ENCODE data around the gene PTPRJ.
"Not testable (repeated sequence)": the region's sequence is repeated elsewhere in the genome, so short reads cannot be mapped to it uniquely, and the experiment has no call there.

Gene PTPRJ

GRCh38 chr11:47951504-47951903 is 28.9 kb upstream of the PTPRJ start:
- not testable (repeated sequence) for H3K9me3 ChIP-seq (ENCODE audit: control insufficient read depth, low read length); H3K18ac ChIP-seq (ENCODE audit: low read depth in 1 of 2, low read length in 2 of 2); H3K4me2 ChIP-seq (ENCODE audit: low read length, poor library complexity, severe bottlenecking); DNase-seq; H3K23ac ChIP-seq (ENCODE audit: low read length in 2 of 2); H3K14ac ChIP-seq (ENCODE audit: low read length in 2 of 2); H4K91ac ChIP-seq (ENCODE audit: low read length); H2BK120ac ChIP-seq (ENCODE audit: low read depth, low read length); H3K27me3 ChIP-seq (ENCODE audit: control insufficient read depth in 1 of 2, insufficient read depth in 1 of 2, low read length in 2 of 2); H3K4me3 ChIP-seq (ENCODE audit: insufficient read depth in 1 of 2, low read depth in 1 of 2, low read length in 2 of 2); H2AFZ ChIP-seq (ENCODE audit: low read depth, low read length); H2AK5ac ChIP-seq (ENCODE audit: low read length, severe bottlenecking); H3K9ac ChIP-seq (ENCODE audit: low read length); H2BK5ac ChIP-seq (ENCODE audit: low read depth, low read length, poor library complexity, severe bottlenecking); H3K27ac ChIP-seq (ENCODE audit: low read length, poor library complexity, severe bottlenecking); H3K79me1 ChIP-seq (replicated peaks; ENCODE audit: low read length, poor library complexity, severe bottlenecking); H3K36me3 ChIP-seq (ENCODE audit: control insufficient read depth in 1 of 2, insufficient read depth in 2 of 2, low read depth in 1 of 2, low read length in 2 of 2); H3K4ac ChIP-seq (ENCODE audit: low read depth in 1 of 2, low read length in 2 of 2); H2BK12ac ChIP-seq (ENCODE audit: low read length in 2 of 2); H2BK15ac ChIP-seq (ENCODE audit: low read depth, poor library complexity, severe bottlenecking); H3K4me1 ChIP-seq (ENCODE audit: control insufficient read depth, insufficient read depth, low read depth, low read length); H4K8ac ChIP-seq (ENCODE audit: low read length)
- WGBS, result 99% methylated on average over 12 of the region's 12 CpGs

- DNase-seq, result no peak
- 86% methylated on average over 4 of the region's 4 CpGs for WGBS
- H3K4me2 ChIP-seq (ENCODE audit: low read length, poor library complexity, severe bottlenecking), result no peak overlapping the region
- no peak overlapping the region for H3K4me3 ChIP-seq (ENCODE audit: insufficient read depth in 1 of 2, low read depth in 1 of 2, low read length in 2 of 2)
- H3K9me3 ChIP-seq (ENCODE audit: control insufficient read depth, low read length), result no peaks in the 10 kb centered on the region
- no peak overlapping the region for H3K9ac ChIP-seq (ENCODE audit: low read length)
- H3K4ac ChIP-seq (ENCODE audit: low read depth in 1 of 2, low read length in 2 of 2), result no peak overlapping the region
- no peak overlapping the region for H3K23ac ChIP-seq (ENCODE audit: low read length in 2 of 2)
- H2BK120ac ChIP-seq (ENCODE audit: low read depth, low read length), result no peak overlapping the region
- no peak overlapping the region for H4K91ac ChIP-seq (ENCODE audit: low read length)
- H2AK5ac ChIP-seq (ENCODE audit: low read length, severe bottlenecking), result no peak overlapping the region
- no peak overlapping the region for H4K8ac ChIP-seq (ENCODE audit: low read length)
- H3K27me3 ChIP-seq (ENCODE audit: control insufficient read depth in 1 of 2, insufficient read depth in 1 of 2, low read length in 2 of 2), result no peaks in the 10 kb centered on the region
- no peak overlapping the region for H3K18ac ChIP-seq (ENCODE audit: low read depth in 1 of 2, low read length in 2 of 2)
- H2BK12ac ChIP-seq (ENCODE audit: low read length in 2 of 2), result no peak overlapping the region
- no peak overlapping the region for H2BK5ac ChIP-seq (ENCODE audit: low read depth, low read length, poor library complexity, severe bottlenecking)
- no peak overlapping the region for H3K27ac ChIP-seq (ENCODE audit: low read length, poor library complexity, severe bottlenecking)
- H3K4me1 ChIP-seq (ENCODE audit: control insufficient read depth, insufficient read depth, low read depth, low read length), result no peaks in the 10 kb centered on the region
- no peaks in the 10 kb centered on the region for H3K79me1 ChIP-seq (replicated peaks; ENCODE audit: low read length, poor library complexity, severe bottlenecking)
- no peak overlapping the region for H2BK15ac ChIP-seq (ENCODE audit: low read depth, poor library complexity, severe bottlenecking)
- H3K36me3 ChIP-seq (ENCODE audit: control insufficient read depth in 1 of 2, insufficient read depth in 2 of 2, low read depth in 1 of 2, low read length in 2 of 2), result no peaks in the 10 kb centered on the region
- no peak overlapping the region for H2AFZ ChIP-seq (ENCODE audit: low read depth, low read length)
- no peak overlapping the region for H3K14ac ChIP-seq (ENCODE audit: low read length in 2 of 2)
These were observed 25.2 kb upstream of the PTPRJ start for GRCh38 chr11:47955061-47955755.

GRCh38 chr11:47960015-47960414 is 20.3 kb upstream of the PTPRJ start:
- DNase-seq, result no peak
- Histone ChIP-seq H2AK5ac (ENCODE audit: low read length, severe bottlenecking) (no peak overlapping the region), H2BK120ac (ENCODE audit: low read depth, low read length) (no peak overlapping the region), H3K27ac (ENCODE audit: low read length, poor library complexity, severe bottlenecking) (no peak overlapping the region), H2BK15ac (ENCODE audit: low read depth, poor library complexity, severe bottlenecking) (no peak overlapping the region), H3K9ac (ENCODE audit: low read length) (no peak overlapping the region), H2BK12ac (ENCODE audit: low read length in 2 of 2) (no peak overlapping the region), H2BK5ac (ENCODE audit: low read depth, low read length, poor library complexity, severe bottlenecking) (no peak overlapping the region), H3K14ac (ENCODE audit: low read length in 2 of 2) (no peak overlapping the region), H3K18ac (ENCODE audit: low read depth in 1 of 2, low read length in 2 of 2) (no peak overlapping the region), H3K27me3 (ENCODE audit: control insufficient read depth in 1 of 2, insufficient read depth in 1 of 2, low read length in 2 of 2) (no peaks in the 10 kb centered on the region), H2AFZ (ENCODE audit: low read depth, low read length) (no peak overlapping the region), H3K4me2 (ENCODE audit: low read length, poor library complexity, severe bottlenecking) (no peak overlapping the region), H4K91ac (ENCODE audit: low read length) (no peak overlapping the region), H3K79me1 (replicated peaks; ENCODE audit: low read length, poor library complexity, severe bottlenecking) (no peaks in the 10 kb centered on the region), H3K4me3 (ENCODE audit: insufficient read depth in 1 of 2, low read depth in 1 of 2, low read length in 2 of 2) (no peak overlapping the region), H3K9me3 (ENCODE audit: control insufficient read depth, low read length) (no peaks in the 10 kb centered on the region), H3K4ac (ENCODE audit: low read depth in 1 of 2, low read length in 2 of 2) (no peak overlapping the region), H4K8ac (ENCODE audit: low read length) (no peak overlapping the region), H3K36me3 (ENCODE audit: control insufficient read depth in 1 of 2, insufficient read depth in 2 of 2, low read depth in 1 of 2, low read length in 2 of 2) (no peaks in the 10 kb centered on the region), H3K4me1 (ENCODE audit: control insufficient read depth, insufficient read depth, low read depth, low read length) (no peaks in the 10 kb centered on the region), H3K23ac (ENCODE audit: low read length in 2 of 2) (no peak overlapping the region)
- 100% methylated on average over 6 of the region's 6 CpGs for WGBS

DNA sequence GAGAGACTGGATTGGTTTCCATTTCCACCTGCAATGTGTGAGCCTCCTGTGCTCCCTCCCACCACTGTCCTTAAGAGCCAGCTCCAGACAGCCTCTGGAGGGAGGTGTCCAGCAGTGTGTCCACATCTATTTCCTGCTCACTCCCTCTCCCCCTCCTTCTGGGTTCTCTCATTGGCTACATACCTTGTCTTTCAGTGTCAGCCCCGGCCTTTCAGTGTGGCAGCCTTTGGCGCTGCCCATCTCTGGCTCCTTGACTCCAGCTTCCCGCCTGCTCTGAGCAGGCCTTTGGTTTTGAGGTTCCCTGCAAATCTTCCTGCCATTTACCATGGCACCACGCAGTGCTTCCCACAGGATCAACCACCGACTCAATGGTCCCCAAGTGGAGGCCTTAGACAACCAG is 19.0 kb upstream of the PTPRJ start:
- Histone ChIP-seq H2BK15ac (ENCODE audit: low read depth, poor library complexity, severe bottlenecking) (no peak overlapping the region), H2BK12ac (ENCODE audit: low read length in 2 of 2) (no peak overlapping the region), H3K4me2 (ENCODE audit: low read length, poor library complexity, severe bottlenecking) (no peak overlapping the region), H3K4ac (ENCODE audit: low read depth in 1 of 2, low read length in 2 of 2) (no peak overlapping the region), H2AK5ac (ENCODE audit: low read length, severe bottlenecking) (no peak overlapping the region), H3K79me1 (replicated peaks; ENCODE audit: low read length, poor library complexity, severe bottlenecking) (no peaks in the 10 kb centered on the region), H3K23ac (ENCODE audit: low read length in 2 of 2) (no peak overlapping the region), H3K18ac (ENCODE audit: low read depth in 1 of 2, low read length in 2 of 2) (no peak overlapping the region), H2AFZ (ENCODE audit: low read depth, low read length) (no peak overlapping the region), H3K9ac (ENCODE audit: low read length) (no peak overlapping the region), H3K4me1 (ENCODE audit: control insufficient read depth, insufficient read depth, low read depth, low read length) (peaks cover 4% of the 10 kb centered on the region), H4K8ac (ENCODE audit: low read length) (no peak overlapping the region), H3K27ac (ENCODE audit: low read length, poor library complexity, severe bottlenecking) (no peak overlapping the region), H3K4me3 (ENCODE audit: insufficient read depth in 1 of 2, low read depth in 1 of 2, low read length in 2 of 2) (no peak overlapping the region), H3K14ac (ENCODE audit: low read length in 2 of 2) (no peak overlapping the region), H3K36me3 (ENCODE audit: control insufficient read depth in 1 of 2, insufficient read depth in 2 of 2, low read depth in 1 of 2, low read length in 2 of 2) (no peaks in the 10 kb centered on the region), H4K91ac (ENCODE audit: low read length) (peak overlapping the region; percentile 39), H3K27me3 (ENCODE audit: control insufficient read depth in 1 of 2, insufficient read depth in 1 of 2, low read length in 2 of 2) (no peaks in the 10 kb centered on the region), H2BK5ac (ENCODE audit: low read depth, low read length, poor library complexity, severe bottlenecking) (no peak overlapping the region), H3K9me3 (ENCODE audit: control insufficient read depth, low read length) (no peaks in the 10 kb centered on the region), H2BK120ac (ENCODE audit: low read depth, low read length) (no peak overlapping the region)
- 94% methylated on average over 5 of the region's 5 CpGs for WGBS
- no peak for DNase-seq
